GM23338 (cell line): ENCODE results near the gene KAZN. TPM values are rescaled to one million over a fixed set of nuclear protein-coding genes. Genes with fewer than 3 reads are reported as not detected.

Experiments
- ATAC-seq: fragments of 200-7000 bp; cut with Tn5 transposase; 3 replicates; pipeline ENCODE4 v1.9.1; 2020
- DNase-seq: peaks from one replicate; pipeline ENCODE4 v3.0.0-alpha.2; 2015; ENCODE audit warnings: low spot score
- H2AFZ ChIP-seq: fragments of 200-600 bp; sonication (generic); 2 replicates; pipeline ENCODE4 v1.8.0; 2016; ENCODE audit warnings: antibody characterized with exemption, mild to moderate bottlenecking, moderate library complexity
- H3F3A ChIP-seq: fragments of 200-600 bp; sonication (generic); replicated peaks from 2 replicates; pipeline ENCODE4 v1.8.0; 2017; ENCODE audit warnings: antibody characterized with exemption, mixed run types, low read depth
- H3K27ac ChIP-seq: fragments of 200-600 bp; sonication (generic); 2 replicates; pipeline ENCODE4 v1.6.1; 2016; ENCODE audit warnings: low read depth
- H3K27me3 ChIP-seq: fragments of 200-600 bp; sonication (generic); 2 replicates; pipeline ENCODE4 v1.8.0; 2016; ENCODE audit warnings: mild to moderate bottlenecking, mixed run types, moderate library complexity; ENCODE audit not compliant: insufficient read depth
- H3K36me3 ChIP-seq: fragments of 200-600 bp; sonication (generic); 2 replicates; pipeline ENCODE4 v1.8.0; 2016; ENCODE audit warnings: mild to moderate bottlenecking; ENCODE audit not compliant: insufficient read depth
- H3K4me1 ChIP-seq: fragments of 200-600 bp; sonication (generic); 2 replicates; pipeline ENCODE4 v1.8.0; 2016; ENCODE audit warnings: mild to moderate bottlenecking, moderate library complexity; ENCODE audit not compliant: insufficient read depth
- H3K4me2 ChIP-seq: fragments of 200-600 bp; sonication (generic); 2 replicates; pipeline ENCODE4 v1.7.1; 2017; ENCODE audit warnings: mixed run types
- H3K4me3 ChIP-seq: fragments of 200-600 bp; sonication (generic); 2 replicates; pipeline ENCODE4 v1.6.1; 2016; ENCODE audit warnings: mixed run types
- H3K79me2 ChIP-seq: fragments of 200-600 bp; sonication (generic); replicated peaks from 2 replicates; pipeline ENCODE4 v1.8.0; 2017; ENCODE audit warnings: mild to moderate bottlenecking; ENCODE audit not compliant: insufficient read depth
- H3K9me2 ChIP-seq: fragments of 200-600 bp; sonication (generic); 2 replicates; pipeline ENCODE4 v1.8.0; 2017; ENCODE audit not compliant: insufficient read depth
- H4K20me1 ChIP-seq: fragments of 200-600 bp; sonication (generic); replicated peaks from 2 replicates; pipeline ENCODE4 v1.8.0; 2017; ENCODE audit warnings: mild to moderate bottlenecking; ENCODE audit not compliant: insufficient read depth
- H3K27ac Mint-ChIP-seq: 2 replicates; pipeline ENCODE4 v1.8.0; 2020; ENCODE audit warnings: inconsistent platforms, mild to moderate bottlenecking, moderate library complexity, mixed read lengths
- H3K27me3 Mint-ChIP-seq: 3 replicates; pipeline ENCODE4 v1.8.0; 2022; ENCODE audit warnings: low read depth, mild to moderate bottlenecking, moderate library complexity, mixed read lengths, inconsistent platforms; ENCODE audit not compliant: insufficient read depth, poor library complexity
- H3K36me3 Mint-ChIP-seq: 3 replicates; pipeline ENCODE4 v1.8.0; 2021; ENCODE audit warnings: low read depth, mild to moderate bottlenecking, inconsistent platforms, moderate library complexity, mixed read lengths
- H3K4me1 Mint-ChIP-seq: 3 replicates; pipeline ENCODE4 v1.8.0; 2020; ENCODE audit warnings: mild to moderate bottlenecking, inconsistent platforms, mixed read lengths
- H3K4me3 Mint-ChIP-seq: 3 replicates; pipeline ENCODE4 v1.8.0; 2021; ENCODE audit warnings: moderate library complexity, mild to moderate bottlenecking, inconsistent platforms, mixed read lengths
- H3K9me3 Mint-ChIP-seq: 3 replicates; pipeline ENCODE4 v1.8.0; 2020; ENCODE audit warnings: moderate library complexity, mild to moderate bottlenecking, inconsistent platforms, mixed read lengths
- CREB1 ChIP-seq: fragments of 250-450 bp; sonication (Bioruptor Pico); IDR thresholded peaks from 2 replicates; pipeline ENCODE4 v1.5.0; 2020; ENCODE audit warnings: low read depth, mild to moderate bottlenecking, moderate library complexity
- EZH2 ChIP-seq: fragments of 200-600 bp; sonication (generic); IDR thresholded peaks from one replicate; pipeline ENCODE4 v1.8.0; 2017; ENCODE audit warnings: antibody characterized with exemption, mild to moderate bottlenecking, low read depth; ENCODE audit not compliant: unreplicated experiment
- EZH2phosphoT487 ChIP-seq: fragments of 200-600 bp; sonication (generic); IDR thresholded peaks from one replicate; pipeline ENCODE4 v1.8.1; 2018; ENCODE audit warnings: antibody characterized with exemption; ENCODE audit not compliant: unreplicated experiment
- JUNB ChIP-seq: IDR thresholded peaks from one replicate; pipeline ENCODE4 v1.6.1; 2016; ENCODE audit warnings: antibody characterized with exemption; ENCODE audit not compliant: unreplicated experiment
- POLR2AphosphoS5 ChIP-seq: IDR thresholded peaks from 2 replicates; pipeline ENCODE4 v1.6.1; 2016; ENCODE audit warnings: antibody characterized with exemption, low read depth
- ZNF114 ChIP-seq: fragments of 250-450 bp; sonication (Bioruptor Pico); IDR thresholded peaks from 2 replicates; pipeline ENCODE4 v1.5.0; 2020; ENCODE audit warnings: mild to moderate bottlenecking, moderate library complexity
- ZNF331 ChIP-seq: fragments of 250-450 bp; sonication (Bioruptor Pico); IDR thresholded peaks from 2 replicates; pipeline ENCODE4 v1.5.0; 2020; ENCODE audit warnings: low read depth, mild to moderate bottlenecking, moderate library complexity
- polyA plus RNA-seq: library from polyadenylated mRNA; unstranded; fragments of >200 nt; fragmentation: Nextera tagmentation; extraction: Ambion mirVana; gene quantifications from 2 replicates; pipeline ENCODE4 v1.2.1, GENCODE V29; 2016
- total RNA-seq: library from RNA; depleted of rRNA; stranded (reverse); fragments of >200 nt; shearing (Covaris generic); gene quantifications from 2 replicates; pipeline ENCODE4 v1.2.3, GENCODE V29; 2014
- TF ChIP-seq, protein P1 (sequence below): fragments of 250-450 bp; sonication (Bioruptor Pico); IDR thresholded peaks from 2 replicates; pipeline ENCODE4 v1.5.0; 2020; ENCODE audit warnings: mild to moderate bottlenecking, moderate library complexity
- TF ChIP-seq, protein P2 (sequence below), 2 experiments: fragments of 200-600 bp in 1 of 2; sonication (generic) in 1 of 2; conservative IDR thresholded peaks; 2 replicates each; pipeline versions ENCODE4 v1.5.1 to v1.6.1; 2016 to 2017; ENCODE audit warnings: antibody characterized with exemption in 2 of 2, low read depth in 2 of 2, mild to moderate bottlenecking in 2 of 2, moderate library complexity in 1 of 2

The KAZN gene
- total and polyA plus RNA-seq, 2 experiments from 2014 or later, result 9.9 to 15.0 TPM

GRCh38 chr1:14594045-14594444 lies 4.4 kb upstream of the KAZN start (continued):
- TF ChIP-seq, protein P1, sequence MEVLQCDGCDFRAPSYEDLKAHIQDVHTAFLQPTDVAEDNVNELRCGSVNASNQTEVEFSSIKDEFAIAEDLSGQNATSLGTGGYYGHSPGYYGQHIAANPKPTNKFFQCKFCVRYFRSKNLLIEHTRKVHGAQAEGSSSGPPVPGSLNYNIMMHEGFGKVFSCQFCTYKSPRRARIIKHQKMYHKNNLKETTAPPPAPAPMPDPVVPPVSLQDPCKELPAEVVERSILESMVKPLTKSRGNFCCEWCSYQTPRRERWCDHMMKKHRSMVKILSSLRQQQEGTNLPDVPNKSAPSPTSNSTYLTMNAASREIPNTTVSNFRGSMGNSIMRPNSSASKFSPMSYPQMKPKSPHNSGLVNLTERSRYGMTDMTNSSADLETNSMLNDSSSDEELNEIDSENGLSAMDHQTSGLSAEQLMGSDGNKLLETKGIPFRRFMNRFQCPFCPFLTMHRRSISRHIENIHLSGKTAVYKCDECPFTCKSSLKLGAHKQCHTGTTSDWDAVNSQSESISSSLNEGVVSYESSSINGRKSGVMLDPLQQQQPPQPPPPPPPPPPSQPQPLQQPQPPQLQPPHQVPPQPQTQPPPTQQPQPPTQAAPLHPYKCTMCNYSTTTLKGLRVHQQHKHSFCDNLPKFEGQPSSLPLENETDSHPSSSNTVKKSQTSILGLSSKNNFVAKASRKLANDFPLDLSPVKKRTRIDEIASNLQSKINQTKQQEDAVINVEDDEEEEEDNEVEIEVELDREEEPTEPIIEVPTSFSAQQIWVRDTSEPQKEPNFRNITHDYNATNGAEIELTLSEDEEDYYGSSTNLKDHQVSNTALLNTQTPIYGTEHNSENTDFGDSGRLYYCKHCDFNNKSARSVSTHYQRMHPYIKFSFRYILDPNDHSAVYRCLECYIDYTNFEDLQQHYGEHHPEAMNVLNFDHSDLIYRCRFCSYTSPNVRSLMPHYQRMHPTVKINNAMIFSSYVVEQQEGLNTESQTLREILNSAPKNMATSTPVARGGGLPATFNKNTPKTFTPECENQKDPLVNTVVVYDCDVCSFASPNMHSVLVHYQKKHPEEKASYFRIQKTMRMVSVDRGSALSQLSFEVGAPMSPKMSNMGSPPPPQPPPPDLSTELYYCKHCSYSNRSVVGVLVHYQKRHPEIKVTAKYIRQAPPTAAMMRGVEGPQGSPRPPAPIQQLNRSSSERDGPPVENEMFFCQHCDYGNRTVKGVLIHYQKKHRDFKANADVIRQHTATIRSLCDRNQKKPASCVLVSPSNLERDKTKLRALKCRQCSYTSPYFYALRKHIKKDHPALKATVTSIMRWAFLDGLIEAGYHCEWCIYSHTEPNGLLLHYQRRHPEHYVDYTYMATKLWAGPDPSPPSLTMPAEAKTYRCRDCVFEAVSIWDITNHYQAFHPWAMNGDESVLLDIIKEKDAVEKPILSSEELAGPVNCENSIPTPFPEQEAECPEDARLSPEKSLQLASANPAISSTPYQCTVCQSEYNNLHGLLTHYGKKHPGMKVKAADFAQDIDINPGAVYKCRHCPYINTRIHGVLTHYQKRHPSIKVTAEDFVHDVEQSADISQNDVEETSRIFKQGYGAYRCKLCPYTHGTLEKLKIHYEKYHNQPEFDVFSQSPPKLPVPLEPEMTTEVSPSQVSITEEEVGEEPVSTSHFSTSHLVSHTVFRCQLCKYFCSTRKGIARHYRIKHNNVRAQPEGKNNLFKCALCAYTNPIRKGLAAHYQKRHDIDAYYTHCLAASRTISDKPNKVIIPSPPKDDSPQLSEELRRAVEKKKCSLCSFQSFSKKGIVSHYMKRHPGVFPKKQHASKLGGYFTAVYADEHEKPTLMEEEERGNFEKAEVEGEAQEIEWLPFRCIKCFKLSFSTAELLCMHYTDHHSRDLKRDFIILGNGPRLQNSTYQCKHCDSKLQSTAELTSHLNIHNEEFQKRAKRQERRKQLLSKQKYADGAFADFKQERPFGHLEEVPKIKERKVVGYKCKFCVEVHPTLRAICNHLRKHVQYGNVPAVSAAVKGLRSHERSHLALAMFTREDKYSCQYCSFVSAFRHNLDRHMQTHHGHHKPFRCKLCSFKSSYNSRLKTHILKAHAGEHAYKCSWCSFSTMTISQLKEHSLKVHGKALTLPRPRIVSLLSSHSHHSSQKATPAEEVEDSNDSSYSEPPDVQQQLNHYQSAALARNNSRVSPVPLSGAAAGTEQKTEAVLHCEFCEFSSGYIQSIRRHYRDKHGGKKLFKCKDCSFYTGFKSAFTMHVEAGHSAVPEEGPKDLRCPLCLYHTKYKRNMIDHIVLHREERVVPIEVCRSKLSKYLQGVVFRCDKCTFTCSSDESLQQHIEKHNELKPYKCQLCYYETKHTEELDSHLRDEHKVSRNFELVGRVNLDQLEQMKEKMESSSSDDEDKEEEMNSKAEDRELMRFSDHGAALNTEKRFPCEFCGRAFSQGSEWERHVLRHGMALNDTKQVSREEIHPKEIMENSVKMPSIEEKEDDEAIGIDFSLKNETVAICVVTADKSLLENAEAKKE (CRISPR knock-in tag), result no peak
- TF ChIP-seq CREB1 (CRISPR knock-in tag) (no peak), EZH2 (no peak), EZH2phosphoT487 (no peak), ZNF331 (CRISPR knock-in tag) (no peak), JUNB (no peak), ZNF114 (CRISPR knock-in tag) (no peak)

DNA sequence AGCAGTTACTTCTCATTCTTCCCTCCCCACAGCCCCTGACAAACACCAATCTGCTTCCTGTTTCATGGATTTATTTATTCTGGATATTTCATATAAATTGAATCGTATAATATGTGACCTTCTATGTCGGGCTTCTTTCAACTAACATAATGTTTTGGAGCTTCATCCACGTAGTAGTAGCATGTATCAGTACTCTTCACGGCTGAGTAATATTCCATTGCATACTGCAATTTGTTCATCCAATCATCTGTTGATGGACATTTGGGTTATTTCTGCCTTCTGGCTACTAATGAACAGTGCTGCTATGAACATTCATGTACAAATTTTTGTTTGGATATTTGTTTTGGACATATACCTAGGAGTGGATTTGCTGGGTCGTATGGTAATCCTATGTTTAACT lies 1.9 kb upstream of the KAZN start:
- Mint-ChIP-seq H3K27ac (no peak overlapping the region), H3K4me3 (no peak overlapping the region), H3K36me3 (no peaks in the 10 kb centered on the region), H3K4me1 (peaks cover 59% of the 10 kb centered on the region), H3K9me3 (no peaks in the 10 kb centered on the region), H3K27me3 (peaks cover 34% of the 10 kb centered on the region)
- no peak overlapping the region for H3K27ac ChIP-seq
- H4K20me1 ChIP-seq, result peaks cover 4% of the 10 kb centered on the region; the same call in 1 of the 2 replicates
- no peak overlapping the region for H2AFZ ChIP-seq
- H3F3A ChIP-seq, result peaks cover 11% of the 10 kb centered on the region
- H3K4me2 ChIP-seq, result no peak overlapping the region
- no peaks in the 10 kb centered on the region for H3K9me2 ChIP-seq
- H3K36me3 ChIP-seq, result no peaks in the 10 kb centered on the region
- H3K27me3 ChIP-seq, result peaks cover 61% of the 10 kb centered on the region
- no peak overlapping the region for H3K4me3 ChIP-seq
- peaks cover 74% of the 10 kb centered on the region for H3K4me1 ChIP-seq
- ATAC-seq (no peak), DNase-seq (no peak)
- H3K79me2 ChIP-seq, result peaks cover 23% of the 10 kb centered on the region
- TF ChIP-seq, protein P1 (CRISPR knock-in tag), result no peak
- TF ChIP-seq, protein P2, sequence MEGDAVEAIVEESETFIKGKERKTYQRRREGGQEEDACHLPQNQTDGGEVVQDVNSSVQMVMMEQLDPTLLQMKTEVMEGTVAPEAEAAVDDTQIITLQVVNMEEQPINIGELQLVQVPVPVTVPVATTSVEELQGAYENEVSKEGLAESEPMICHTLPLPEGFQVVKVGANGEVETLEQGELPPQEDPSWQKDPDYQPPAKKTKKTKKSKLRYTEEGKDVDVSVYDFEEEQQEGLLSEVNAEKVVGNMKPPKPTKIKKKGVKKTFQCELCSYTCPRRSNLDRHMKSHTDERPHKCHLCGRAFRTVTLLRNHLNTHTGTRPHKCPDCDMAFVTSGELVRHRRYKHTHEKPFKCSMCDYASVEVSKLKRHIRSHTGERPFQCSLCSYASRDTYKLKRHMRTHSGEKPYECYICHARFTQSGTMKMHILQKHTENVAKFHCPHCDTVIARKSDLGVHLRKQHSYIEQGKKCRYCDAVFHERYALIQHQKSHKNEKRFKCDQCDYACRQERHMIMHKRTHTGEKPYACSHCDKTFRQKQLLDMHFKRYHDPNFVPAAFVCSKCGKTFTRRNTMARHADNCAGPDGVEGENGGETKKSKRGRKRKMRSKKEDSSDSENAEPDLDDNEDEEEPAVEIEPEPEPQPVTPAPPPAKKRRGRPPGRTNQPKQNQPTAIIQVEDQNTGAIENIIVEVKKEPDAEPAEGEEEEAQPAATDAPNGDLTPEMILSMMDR (conservative IDR thresholded peaks at IDR 0.05; ENCODE audit: low read depth in 2 of 2), result no peak
- no peak for TF ChIP-seq POLR2AphosphoS5
- no peak for TF ChIP-seq ZNF331 (CRISPR knock-in tag)
